Measurements from ENCODE around the gene C12orf60. TPM values are rescaled to one million over a fixed set of nuclear protein-coding genes. Genes with fewer than 3 reads are reported as not detected.

The C12orf60 gene
- total RNA-seq, 1 donor from 2014 or later, result 1.9 TPM

DNA sequence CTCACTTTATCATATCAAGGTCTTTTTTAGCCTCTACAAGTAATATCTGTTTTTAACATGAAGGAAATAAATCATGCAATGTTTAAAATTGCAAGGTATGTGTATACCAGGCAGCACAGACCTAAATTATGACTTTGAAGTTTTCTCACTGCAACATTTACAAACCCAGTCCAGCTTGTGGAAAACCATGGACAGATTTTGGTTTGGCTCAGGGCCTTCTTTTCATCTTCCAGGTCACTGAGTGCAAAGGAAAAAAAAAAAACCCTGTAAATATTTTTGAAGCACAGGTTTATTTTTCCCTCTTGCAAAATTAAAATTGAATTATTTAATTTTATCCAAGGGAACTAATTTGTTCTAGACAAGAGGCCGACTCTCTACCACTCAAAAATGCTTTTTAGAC is 68.4 kb downstream of the C12orf60 start:
- H3K4me1 ChIP-seq, result peaks cover 7% of the 10 kb centered on the region
- no peak for DNase-seq
- no peak for TF ChIP-seq CTCF (IDR thresholded peaks at IDR 0.05; ENCODE audit: borderline replicate concordance)
- no peak overlapping the region for H3K27ac ChIP-seq (replicated peaks)
- H3K9me3 ChIP-seq (replicated peaks), result peaks cover 8% of the 10 kb centered on the region
- intact Hi-C loops (cut with micrococcal nuclease), result no loop called here
- H3K4me3 ChIP-seq, result no peak overlapping the region
- no peaks in the 10 kb centered on the region for H3K27me3 ChIP-seq (ENCODE audit: low read depth)
- H3K36me3 ChIP-seq, result no peaks in the 10 kb centered on the region

DNA sequence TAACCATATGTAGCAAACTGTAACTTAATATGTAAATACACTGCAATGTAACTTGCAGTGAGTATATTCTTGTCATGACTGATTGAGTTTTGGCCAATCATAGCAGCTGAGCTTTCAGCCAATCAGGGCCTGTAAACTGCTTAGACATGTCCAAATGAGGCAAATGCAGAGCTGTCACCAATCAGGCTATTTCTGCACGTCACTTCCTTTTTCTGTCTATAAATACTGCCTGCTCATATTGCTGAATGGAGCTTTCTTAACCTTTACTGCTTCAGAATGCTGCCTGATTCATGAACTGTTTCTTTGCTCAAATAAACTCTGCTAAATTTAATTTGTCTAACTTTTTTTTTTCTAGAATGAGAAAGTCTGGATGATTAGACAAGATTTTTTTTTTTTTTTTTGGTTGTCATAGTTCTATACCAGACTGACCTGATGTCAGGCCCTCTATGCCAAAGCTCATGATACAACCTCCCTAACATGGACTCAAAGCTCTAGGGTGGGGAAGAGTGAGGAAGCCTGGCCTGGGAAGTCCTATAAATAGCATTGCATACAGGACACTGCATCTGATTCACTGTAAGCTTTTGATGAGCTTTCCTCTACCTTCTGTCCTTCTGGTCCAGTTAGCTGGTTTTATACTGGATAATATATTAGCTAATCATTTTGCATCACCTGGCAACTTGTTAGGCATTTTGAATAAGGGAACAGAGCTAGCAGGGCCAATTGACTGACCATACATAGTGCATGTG is 70.1 kb downstream of the C12orf60 start:
- H3K4me3 ChIP-seq, result no peak overlapping the region
- no peak overlapping the region for H3K27ac ChIP-seq (replicated peaks)
- H3K27me3 ChIP-seq (ENCODE audit: low read depth), result no peaks in the 10 kb centered on the region
- DNase-seq, result no peak
- TF ChIP-seq CTCF (IDR thresholded peaks at IDR 0.05; ENCODE audit: borderline replicate concordance), result no peak
- H3K36me3 ChIP-seq, result no peaks in the 10 kb centered on the region
- intact Hi-C loops (cut with micrococcal nuclease), result no loop called here
- H3K4me1 ChIP-seq, result peaks cover 7% of the 10 kb centered on the region
- no peaks in the 10 kb centered on the region for H3K9me3 ChIP-seq (replicated peaks)

Other genes with a start within 250 kb of the C12orf60 start
- gene PLBD1, start 235.8 kb upstream of the C12orf60 start, total RNA-seq, result 29.1 TPM
- gene GUCY2C, start 107.1 kb upstream of the C12orf60 start, total RNA-seq, result 0.11 TPM
- 49.7 TPM for gene WBP11, start 192 bp upstream of the C12orf60 start, total RNA-seq
- 0.14 TPM for gene SMCO3, start 10.5 kb downstream of the C12orf60 start, total RNA-seq
- gene ART4, start 39.9 kb downstream of the C12orf60 start, total RNA-seq, result 5.0 TPM
- gene MGP, start 82.2 kb downstream of the C12orf60 start, total RNA-seq, result 497 TPM
- 0.14 TPM for gene ERP27, start 134.9 kb downstream of the C12orf60 start, total RNA-seq
- 50.6 TPM for gene ARHGDIB, start 157.9 kb downstream of the C12orf60 start, total RNA-seq
- gene PDE6H, start 169.4 kb downstream of the C12orf60 start, total RNA-seq, result not detected

Data from left ventricle myocardium inferior (tissue), 1 donor.